ENCODE measurements around the gene MEP1B.
"Not testable (repeated sequence)": the region's sequence is repeated elsewhere in the genome, so short reads cannot be mapped to it uniquely, and the experiment has no call there.

Gene MEP1B

DNA sequence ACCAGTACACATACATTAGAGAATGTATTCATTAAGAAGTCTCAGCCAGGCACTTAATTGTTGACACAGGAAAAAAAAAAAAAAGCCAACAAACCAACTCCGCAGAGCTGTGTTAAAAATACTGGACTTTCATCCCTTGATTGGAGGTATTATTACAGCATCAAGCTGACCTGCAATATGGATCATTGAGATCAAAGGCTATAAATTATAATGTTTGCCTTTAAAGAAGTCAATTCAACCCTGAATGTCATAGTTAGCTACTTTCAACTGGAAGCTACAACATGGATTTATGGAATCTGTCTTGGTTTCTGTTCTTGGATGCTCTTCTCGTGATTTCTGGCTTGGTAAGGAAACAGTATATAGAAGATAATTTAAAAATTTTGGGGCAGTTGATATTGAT is at the start of gene MEP1B:
TSS of gene MEP1B (plus strand) at position 250 of the 400 bp plus-strand sequence. CDS start at position 282, 32 bp downstream.
- no peak for DNase-seq

DNA sequence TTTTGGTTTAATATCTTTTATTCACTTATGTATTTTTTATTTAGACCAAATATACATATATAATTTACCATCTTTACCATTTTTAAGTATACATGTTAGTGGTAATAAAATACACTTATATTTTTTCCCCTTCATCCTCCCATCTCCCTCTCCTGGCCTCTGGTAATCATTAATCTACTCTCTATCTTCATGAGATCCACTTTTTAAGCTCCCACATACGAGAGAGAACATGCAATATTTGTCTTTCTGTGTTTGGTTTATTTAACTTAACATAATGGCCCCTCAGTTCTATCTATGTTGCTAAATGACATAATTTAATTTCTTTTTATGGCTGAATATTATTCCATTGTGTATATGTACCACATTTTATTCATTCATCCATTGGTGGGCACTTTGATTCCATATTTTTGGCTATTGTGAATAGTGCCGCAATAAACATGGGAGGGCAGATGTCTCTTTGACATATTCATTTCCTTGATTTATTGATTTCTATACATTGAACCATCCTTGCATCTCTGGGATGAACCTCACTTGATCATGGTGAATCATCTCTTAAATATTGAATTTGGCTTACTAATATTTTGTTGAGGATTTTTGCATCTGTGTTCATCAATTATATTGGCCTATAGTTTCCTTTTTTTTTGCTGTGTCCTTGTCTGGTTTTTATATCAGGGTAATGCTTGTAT is 41.5 kb upstream of the MEP1B start:
- DNase-seq = no peak

DNA sequence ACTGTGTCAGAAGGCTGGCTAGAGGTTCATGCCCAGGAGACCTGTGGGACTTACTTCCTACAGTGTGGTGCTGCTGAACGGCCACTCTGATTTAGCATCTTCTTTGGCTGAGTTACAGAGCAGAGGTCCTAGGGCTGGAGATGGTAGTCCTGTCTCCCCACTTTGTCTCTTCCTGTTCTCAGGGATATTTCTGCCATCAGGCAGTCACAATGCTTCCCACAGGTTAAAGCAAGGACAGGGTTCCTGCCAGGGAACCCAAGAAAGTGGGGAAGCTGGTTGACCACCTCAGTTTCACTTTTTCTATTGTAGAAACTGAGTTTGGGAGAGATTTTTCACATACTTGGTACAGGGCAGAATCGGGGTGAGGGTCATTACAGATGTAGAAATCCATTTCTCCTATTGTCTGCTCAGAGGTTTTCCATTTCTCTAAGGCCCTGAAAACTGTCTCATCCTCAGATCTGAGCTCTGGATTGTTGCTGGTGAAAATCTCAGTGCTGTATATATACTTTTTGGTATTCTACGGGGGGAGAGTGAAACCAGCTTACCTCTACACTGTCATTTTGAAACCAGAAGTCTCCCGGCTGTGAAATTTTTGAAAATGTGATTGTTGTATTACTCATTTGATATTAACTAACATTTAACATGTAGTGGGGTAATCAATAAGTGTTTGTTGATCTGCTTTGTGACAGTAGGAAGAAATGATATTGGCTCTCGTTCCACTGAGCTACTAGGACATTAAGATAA is 37.0 kb upstream of the MEP1B start:
- no peak for DNase-seq

DNA sequence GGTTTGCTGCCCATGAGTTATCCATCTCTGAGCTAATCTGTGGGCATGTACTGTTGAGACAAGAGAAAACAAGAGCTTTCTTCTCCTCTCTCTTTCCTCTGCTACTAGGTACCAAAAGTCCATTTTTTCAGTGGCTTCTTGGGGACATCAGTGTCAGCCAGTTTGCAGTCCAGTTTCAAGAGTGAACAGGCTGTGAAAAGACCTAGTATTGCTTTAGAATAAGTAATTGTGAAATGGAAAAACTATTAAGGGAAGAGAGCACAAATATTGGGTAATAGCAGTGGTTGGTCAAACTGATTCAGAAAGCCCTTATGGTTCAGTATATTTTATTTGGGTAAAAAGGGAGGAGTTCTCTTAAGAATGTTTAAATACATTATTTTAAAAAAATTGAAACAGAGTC is 33.0 kb upstream of the MEP1B start:
- peak; percentile 42 to 49 for DNase-seq

DNA sequence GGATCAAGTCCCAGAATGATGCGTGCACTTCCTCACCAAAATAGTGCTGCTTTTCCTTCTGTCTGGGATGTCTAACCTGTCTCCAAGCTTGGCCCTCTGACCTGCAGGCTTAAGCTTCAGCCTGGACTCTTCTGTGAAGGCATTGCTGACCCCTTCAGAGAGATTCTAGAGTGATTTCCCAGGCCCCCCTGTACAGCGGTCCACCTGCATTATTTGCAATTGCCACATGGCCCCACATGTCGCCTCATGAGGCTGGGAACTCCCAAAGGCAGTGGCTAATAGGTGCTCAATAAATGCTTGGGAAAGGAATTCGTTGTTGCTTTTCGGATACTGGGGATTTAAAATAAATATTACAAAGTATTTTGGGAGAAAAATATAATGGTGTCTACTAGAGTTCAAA is 32.3 kb upstream of the MEP1B start:
- no peak for DNase-seq

DNA sequence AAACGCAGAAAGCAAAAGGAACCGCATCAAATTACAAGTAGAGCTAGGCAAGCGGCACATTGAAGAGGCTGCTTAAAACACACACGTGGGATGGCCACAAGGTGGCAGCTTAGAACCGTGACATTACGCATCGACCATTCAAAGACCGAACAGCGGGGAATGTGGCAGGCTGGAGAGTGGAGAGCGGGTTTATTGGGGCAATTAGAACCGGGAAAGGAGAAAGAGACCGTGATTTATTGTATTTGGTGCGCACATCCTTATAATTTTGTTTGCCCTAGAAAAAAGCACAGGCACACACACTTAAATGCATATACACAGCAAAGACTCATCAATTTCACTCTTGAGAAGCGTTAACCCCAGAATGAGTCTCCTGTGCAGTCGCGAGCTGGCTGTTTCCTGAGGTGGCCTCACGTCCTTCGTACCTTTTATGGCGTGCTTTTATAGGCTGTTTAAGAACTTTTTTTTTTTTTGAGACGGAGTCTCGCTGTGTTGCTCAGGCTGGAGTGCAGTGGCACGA is 31.7 kb upstream of the MEP1B start:
- peak; percentile 59 to 62 for DNase-seq

DNA sequence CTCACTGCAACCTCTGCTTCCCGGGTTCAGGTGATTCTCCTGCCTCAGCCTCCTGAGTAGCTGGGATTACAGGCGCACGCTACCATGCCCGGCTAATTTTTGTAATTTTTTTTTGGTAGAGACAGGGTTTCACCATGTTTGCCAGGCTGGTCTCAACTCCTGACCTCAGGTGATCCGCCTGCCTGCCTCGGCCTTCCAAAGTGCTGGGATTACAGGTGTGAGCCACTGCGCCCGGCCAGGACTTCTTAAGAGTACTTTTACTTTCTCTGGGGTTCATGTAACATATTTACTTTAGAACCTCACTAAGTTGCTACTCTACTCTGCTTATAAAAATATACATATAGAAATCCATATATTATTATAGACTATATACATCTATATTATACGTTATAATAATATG is 31.2 kb upstream of the MEP1B start:
- DNase-seq = not testable (repeated sequence)

DNA sequence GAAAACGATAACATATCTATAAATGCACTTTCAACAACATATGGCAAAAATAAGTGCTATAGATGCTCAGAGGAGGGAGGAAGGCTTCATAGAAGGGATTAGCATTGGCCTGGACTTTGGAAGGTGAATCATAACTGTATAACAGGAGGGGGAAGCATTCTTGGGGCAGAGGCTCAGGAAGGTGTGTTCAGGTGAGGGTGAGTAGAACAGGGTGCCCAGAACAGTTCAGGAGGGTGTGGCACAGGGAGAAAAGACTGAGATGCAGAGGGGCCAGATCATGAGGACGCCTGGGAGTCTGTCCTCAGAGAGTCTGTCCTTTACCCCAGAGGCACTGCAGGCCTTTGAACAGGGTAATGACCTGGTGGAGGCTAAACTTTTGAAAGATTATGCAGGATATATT is 29.3 kb upstream of the MEP1B start:
- no peak for DNase-seq

DNA sequence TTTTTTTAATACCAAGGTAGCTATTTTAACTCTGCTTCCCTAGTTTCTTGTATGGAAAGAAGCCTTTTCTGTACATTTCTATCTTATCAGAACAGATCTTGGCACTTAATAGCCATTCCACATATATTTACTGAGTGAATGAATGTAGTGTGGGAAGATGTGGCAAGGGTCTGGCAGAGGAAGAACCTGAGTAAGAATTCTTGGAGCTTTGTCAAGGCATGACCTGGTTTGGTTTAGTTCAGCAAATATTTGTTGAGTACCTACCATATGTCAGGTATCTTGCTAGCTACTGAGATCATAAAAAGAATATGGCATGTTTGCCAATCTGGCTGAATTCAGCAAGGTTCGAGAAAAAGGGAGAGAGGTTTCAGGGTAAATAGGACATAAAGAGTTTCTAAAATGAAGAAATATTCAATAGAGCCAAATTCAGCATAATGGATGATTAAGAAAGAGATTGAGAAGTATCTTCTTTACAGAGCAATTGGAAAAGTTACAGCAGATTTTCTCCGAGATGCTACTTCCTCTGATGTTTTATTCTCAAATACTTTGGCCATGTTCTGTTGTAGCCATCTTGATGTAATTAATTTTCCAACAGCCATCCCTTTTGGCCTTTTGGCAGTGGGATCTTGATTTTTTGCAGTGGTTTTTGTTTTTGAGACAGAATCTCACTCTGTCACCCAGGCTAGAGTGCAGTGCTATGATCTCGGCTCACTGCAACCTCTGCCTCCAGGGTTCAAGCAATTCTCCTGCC is 21.7 kb upstream of the MEP1B start:
- no peak for DNase-seq

DNA sequence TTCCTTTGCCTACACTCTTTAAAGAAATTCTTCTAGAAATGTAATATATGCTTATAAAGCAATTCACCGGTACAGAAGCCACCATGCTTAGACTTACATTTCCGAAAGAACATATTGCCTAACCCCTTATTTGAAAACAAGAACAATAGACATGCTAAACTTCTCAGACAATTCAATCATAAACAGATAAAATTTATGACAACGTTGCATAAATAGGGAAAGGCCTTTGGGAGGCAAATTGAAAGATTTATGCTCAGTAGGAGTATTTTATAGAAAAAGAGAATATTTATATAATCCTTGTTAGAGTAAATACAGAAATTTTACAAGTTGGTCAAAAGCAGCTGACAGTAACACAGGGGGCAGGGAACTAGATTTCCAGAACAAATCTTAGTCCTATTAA is 16.2 kb upstream of the MEP1B start:
- no peak for DNase-seq

DNA sequence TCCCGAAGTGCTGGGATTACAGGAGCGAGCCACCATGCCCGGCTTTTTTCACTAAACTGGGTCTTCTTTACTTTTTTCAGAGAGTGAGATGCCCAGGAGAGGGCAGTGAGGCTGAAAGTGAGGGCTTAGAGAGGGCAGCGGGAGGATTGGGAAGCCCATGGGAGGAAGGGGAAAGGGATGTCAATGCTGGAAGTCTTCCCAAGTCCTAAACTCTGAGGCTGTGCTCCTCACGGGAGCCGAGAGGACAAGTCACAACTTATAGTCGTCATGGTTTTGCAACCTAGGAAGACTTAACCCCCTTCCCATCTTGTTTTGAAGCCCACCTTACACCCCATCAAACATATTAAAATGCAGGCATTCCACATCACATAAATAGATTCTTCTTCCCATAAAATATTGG is 15.1 kb upstream of the MEP1B start:
- no peak for DNase-seq

DNA sequence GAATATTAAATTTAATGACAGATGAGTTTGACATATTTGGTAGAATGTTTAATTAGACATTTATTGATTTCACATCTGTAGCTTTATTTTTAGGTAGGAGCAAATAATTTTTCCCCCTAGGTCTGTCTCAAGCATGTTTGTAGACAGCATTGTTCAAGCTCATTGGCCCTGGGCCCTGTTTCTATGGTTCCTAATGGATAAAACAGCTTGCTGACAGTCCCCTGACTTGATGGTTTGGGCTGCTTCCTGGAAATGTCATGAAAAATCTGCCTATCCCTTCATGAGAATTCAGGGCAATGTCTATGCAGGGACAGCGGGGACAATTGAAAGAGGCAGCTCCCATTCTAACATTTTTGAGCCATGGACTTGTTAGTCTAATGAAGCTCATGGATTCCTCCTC is 14.6 kb upstream of the MEP1B start:
- DNase-seq = no peak

DNA sequence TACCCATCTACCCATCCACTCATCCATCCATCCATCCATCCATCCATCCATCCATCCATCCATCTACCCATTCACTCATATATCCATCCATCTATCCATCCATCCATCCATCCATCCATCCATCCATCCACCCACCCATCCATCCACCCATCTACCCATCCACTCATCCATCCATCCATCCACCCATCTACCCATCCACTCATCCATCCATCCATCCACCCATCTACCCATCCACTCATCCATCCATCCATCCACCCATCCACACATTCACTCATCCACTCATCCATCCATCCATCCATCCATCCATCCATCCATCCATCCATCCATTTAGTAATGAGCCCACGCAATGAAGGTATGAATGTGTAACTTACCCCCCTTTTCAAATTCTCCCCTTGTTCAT is 13.1 kb upstream of the MEP1B start:
- not testable (repeated sequence) for DNase-seq

DNA sequence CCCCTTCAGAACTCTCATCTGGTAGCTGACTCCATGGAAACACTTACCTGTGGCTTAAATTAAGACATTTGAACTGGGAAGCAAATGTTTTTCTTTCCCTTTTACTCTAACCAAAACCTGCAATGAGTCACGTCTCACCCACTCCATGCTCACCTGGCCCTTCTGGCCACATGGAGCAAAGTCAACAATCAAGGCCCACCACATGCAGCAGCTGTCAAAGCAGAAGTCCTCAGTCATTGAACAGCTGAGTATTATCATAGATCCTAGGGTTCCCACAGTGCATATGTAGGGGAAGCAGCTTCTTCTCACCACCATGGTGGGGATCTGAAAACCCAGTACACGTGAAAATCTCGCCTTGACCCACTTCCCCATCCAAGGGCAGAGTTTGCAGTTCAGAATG is 12.3 kb upstream of the MEP1B start:
- no peak for DNase-seq

DNA sequence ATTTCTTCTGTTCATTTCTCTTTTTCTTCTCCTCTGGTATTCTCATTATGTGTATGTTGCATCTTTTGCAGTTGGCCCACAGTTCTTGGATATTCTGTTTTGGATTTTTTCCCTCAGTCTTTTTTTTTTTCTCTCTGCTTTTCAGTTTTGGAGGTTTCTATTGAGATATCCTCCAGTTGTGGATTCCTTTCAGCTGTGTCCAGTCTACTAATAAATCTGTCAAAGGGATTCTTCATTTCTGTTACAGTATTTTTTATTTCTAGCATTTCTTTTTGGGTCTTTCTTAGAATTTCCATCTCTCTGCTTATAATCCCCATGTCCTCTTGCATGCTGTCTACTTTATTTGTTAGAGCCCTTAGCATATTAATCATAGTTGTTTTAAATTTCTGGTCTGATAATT is 6.3 kb upstream of the MEP1B start:
- DNase-seq = no peak

DNA sequence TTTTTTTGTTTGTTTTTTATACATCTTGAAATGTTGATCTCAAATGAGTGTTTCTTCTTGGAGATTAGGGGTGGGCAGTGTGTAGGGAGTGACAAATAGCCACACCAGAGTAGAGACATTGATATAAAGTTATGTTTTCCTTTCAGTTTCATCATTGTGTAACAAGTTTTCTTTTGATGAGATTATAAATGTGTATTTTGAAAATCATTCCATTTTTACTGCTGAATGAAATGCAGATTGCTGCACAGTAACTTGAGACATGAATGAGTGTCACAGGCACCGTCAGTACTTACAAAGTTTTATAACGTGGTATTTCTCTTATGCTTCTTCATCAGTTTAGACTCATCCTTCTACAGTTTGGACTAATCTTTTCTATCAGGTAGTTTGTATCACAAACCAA is 370 bp downstream of the MEP1B start:
- no peak for DNase-seq

DNA sequence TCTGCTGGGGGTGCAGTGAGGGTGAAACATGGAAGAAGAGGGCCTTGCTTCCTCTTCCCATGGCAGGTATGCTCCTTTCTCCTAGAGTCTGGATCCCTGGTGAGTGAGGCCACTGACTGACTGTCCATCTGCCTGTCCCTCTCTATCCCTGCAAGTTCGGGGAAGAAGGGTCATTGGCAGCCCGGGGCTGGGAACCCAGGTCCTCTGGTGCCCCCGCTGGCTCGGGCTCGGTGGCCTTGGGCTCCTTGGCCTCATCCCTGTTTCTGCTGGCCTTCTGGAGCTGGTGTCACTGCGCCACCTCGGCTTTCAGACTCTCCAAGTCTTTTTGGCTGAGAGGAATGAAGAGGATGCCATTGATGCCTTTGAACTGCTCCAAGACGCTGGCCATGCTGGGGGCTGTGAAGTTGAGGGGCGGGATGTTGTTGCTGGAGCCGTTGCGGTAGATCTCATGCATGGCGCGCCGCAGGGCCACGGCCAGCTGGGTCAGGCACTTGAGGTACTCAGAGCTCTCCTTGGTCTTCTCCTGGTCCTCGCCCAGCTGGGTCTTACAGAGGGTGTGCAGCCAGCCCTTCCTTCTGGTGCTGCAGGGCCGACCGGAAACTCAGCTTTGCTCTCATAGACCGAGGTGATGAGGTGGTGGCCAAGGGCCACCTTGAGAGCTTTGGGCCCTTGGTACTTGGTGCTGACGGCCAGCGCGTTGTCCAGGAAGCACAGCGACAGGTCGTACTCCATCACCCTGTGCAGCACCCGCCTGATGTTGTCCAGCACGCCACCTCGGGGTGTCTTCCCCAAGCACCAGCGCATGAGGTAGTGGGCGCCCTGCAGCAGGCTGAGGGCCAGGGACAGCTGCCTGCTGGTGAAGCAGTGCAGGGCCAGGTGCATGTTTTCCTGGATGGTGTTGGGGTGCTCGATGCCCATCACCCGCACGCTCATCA is 6.3 kb downstream of the MEP1B start:
- DNase-seq = no peak

DNA sequence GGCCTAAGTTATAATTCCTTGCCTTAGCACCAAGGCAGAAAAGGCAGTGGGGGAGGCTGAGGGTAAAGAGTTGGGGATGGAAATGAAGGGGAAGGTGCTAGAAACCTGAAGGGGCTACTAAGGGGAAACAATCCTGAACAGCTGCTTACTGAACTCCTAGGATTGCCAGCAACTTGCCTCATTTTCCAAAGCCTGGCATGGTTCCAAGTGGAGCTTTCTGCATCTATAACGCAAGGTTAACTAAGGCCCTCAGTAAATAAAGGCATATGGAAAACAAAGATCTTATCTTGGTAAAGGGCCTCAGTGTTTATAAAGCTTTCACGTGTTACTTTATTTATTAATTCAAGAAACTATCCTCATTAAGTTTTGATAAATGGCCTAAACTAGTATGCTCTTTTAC is 10.9 kb downstream of the MEP1B start:
- DNase-seq = no peak

DNA sequence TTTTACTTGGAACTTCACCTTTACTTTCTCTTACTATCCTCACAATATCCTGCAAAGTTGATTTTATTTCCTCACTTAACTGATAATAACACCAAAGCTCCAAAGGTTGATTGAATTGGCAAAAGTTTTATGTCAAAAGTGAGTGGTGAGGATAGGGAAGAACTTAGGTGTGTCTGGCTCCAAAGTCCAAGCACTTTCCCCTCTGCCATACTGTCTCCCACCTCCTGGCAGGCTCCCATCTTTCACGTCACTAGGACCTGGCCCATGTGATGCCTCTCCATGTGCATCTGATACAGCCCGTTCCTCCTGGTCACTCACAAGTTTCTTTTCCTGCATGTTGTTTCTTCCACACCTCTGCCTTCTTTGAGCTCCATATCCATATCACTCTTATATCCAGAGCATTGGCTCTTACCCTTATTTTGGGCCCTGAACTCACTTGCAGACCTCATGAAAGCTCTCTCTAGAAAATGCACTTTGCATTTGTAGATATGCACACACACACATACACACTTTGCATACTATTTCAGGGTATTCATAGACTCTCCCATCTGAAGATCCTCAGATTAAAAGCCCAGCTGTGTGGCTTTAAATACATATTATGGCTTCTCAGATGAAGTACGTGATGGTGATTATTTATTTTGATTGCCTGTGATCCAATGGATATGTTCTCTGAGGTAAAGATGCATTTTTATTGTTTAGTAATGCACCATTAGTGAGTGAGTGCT is 12.3 kb downstream of the MEP1B start:
- no peak for DNase-seq

DNA sequence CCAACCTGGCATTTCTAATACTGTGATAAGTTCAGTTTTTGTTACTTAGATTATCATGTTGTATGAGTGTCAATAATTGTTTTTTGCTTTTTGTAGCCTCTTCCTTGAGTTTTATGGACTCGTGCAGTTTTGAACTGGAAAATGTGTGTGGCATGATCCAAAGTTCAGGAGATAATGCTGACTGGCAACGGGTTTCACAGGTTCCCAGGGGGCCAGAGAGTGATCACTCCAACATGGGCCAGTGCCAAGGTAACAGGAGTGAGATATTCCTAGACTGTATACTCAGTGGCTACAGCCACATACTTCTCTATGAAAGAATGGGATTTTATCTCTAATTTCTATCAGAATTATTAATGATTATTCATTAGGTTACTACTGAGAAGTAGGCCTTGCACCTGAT is 18.2 kb downstream of the MEP1B start:
- DNase-seq = no peak

DNA sequence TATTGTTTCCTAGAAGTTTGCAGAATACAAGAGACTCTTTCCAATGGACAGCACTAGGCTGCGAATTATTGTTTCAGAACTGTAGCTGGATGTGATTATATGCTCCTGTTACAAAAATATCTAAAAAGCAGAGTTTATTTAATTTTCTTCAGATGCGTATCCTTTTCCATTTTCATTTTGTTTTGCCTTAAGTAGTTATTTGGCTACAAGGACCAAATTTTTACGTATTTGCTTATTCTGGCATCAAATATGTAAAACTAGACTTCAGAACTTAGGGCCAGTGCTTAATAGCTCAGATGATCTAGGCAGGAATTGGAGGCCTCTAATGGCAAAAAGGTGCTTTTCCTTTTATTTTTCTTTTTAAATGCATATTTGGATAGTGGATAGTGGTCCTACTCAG is 18.7 kb downstream of the MEP1B start:
- DNase-seq = no peak

All from AML-193 (cell line).